Mesendoderm (in vitro differentiated cells): ENCODE measurements around the gene MYBPC3.
A peak's percentile ranks its signal among the peaks of the same experiment; 100 is the strongest.

ENCODE experiments used
- DNase-seq: peaks from one replicate; pipeline ENCODE4 v3.0.0; 2013
- H2AK5ac ChIP-seq: 2 replicates; pipeline ENCODE4 v1.6.1; 2013; ENCODE audit warnings: low read length, inconsistent platforms
- H2BK120ac ChIP-seq: 2 replicates; pipeline ENCODE4 v1.6.1; 2013; ENCODE audit warnings: low read depth, mild to moderate bottlenecking, low read length, moderate library complexity, mixed read lengths
- H2BK15ac ChIP-seq: replicated peaks from 2 replicates; pipeline ENCODE4 v1.6.1; 2013; ENCODE audit warnings: low read depth, mild to moderate bottlenecking, moderate library complexity
- H2BK5ac ChIP-seq: 2 replicates; pipeline ENCODE4 v1.6.1; 2013; ENCODE audit warnings: low read length, inconsistent platforms
- H3K18ac ChIP-seq: 2 replicates; pipeline ENCODE4 v1.6.1; 2013; ENCODE audit warnings: mild to moderate bottlenecking, low read length, mixed read lengths
- H3K23ac ChIP-seq: one replicate; pipeline ENCODE4 v1.6.1; 2013; ENCODE audit warnings: low read length
- H3K27ac ChIP-seq: 2 replicates; pipeline ENCODE4 v1.5.1; 2013; ENCODE audit warnings: low read depth, mild to moderate bottlenecking, inconsistent platforms, low read length, moderate library complexity
- H3K27me3 ChIP-seq: 2 replicates; pipeline ENCODE4 v1.6.1; 2013; ENCODE audit warnings: low read length, control low read depth, mild to moderate bottlenecking, inconsistent platforms; ENCODE audit not compliant: insufficient read depth, poor library complexity
- H3K36me3 ChIP-seq: 2 replicates; pipeline ENCODE4 v1.6.1; 2013; ENCODE audit warnings: low read length, inconsistent platforms; ENCODE audit not compliant: control insufficient read depth, insufficient read depth
- H3K4ac ChIP-seq: one replicate; pipeline ENCODE4 v1.6.1; 2013; ENCODE audit warnings: low read depth, mild to moderate bottlenecking, low read length, moderate library complexity
- H3K4me1 ChIP-seq: 2 replicates; pipeline ENCODE4 v1.6.1; 2013; ENCODE audit warnings: low read depth, low read length, inconsistent platforms; ENCODE audit not compliant: control insufficient read depth
- H3K4me2 ChIP-seq: 2 replicates; pipeline ENCODE4 v1.6.1; 2013; ENCODE audit warnings: low read length
- H3K4me3 ChIP-seq: 2 replicates; pipeline ENCODE4 v1.5.1; 2013; ENCODE audit warnings: mild to moderate bottlenecking, low read length
- H3K56ac ChIP-seq: one replicate; pipeline ENCODE4 v1.6.1; 2013; ENCODE audit warnings: low read length
- H3K79me1 ChIP-seq: 2 replicates; pipeline ENCODE4 v1.6.1; 2013; ENCODE audit warnings: low read length, inconsistent platforms
- H3K79me2 ChIP-seq: 2 replicates; pipeline ENCODE4 v1.6.1; 2013; ENCODE audit warnings: mild to moderate bottlenecking, low read length; ENCODE audit not compliant: control insufficient read depth, insufficient read depth
- H3K9ac ChIP-seq: 2 replicates; pipeline ENCODE4 v1.6.1; 2013; ENCODE audit warnings: low read length, inconsistent platforms
- H4K5ac ChIP-seq: one replicate; pipeline ENCODE4 v1.6.1; 2013; ENCODE audit warnings: low read length
- H4K8ac ChIP-seq: one replicate; pipeline ENCODE4 v1.6.1; 2013; ENCODE audit warnings: low read depth, mild to moderate bottlenecking, control low read depth, low read length, moderate library complexity
- WGBS: extraction: QIAGEN DNeasy Blood & Tissue Kit; methylation state at CpG from one replicate; pipeline ENCODE4 v1.1.7; 2013; ENCODE audit warnings: low lambda C conversion rate, missing lambda C conversion rate; ENCODE audit not compliant: insufficient coverage; ENCODE audit errors: extremely low coverage; 5-methylcytosine and 5-hydroxymethylcytosine counted together

The MYBPC3 gene

DNA sequence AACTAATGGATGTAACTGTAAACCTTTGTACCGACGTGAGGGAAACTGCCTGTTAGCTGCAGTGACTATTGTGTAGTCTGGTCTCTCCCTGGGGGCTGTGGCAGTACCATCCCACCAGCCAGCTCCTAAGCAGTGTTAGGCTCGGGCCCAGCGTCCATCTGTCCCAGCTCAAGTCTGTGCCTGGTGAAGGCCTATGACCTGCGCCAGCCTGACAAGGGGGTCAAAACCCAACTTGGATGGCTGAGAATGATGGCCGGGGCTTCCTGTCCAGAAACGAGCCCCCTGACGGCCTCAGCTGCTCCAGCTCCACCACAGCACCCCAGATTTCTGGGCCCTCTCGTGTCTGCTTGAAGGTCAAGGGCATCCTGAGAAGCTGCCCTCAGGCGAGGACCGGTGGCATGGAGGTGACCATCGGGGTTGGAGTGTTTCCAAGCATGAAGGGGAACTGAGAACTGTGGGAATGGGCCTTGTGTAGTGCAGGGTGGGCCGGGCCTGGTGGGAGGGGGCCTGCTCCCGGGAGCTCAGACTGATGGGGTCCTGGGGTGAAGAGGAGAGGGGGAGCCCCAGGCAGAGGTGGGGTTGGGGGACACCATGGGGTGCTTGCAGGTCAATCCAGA is 40.2 kb upstream of the MYBPC3 start:
- H2AK5ac ChIP-seq = no peak overlapping the region
- no peak for DNase-seq
- H4K8ac ChIP-seq = no peak overlapping the region
- no peak overlapping the region for H3K18ac ChIP-seq
- H2BK15ac ChIP-seq = no peak overlapping the region
- H3K4me3 ChIP-seq = no peak overlapping the region
- H2BK120ac ChIP-seq = no peak overlapping the region
- H3K27me3 ChIP-seq = no peaks in the 10 kb centered on the region
- no peak overlapping the region for H3K27ac ChIP-seq
- H3K9ac ChIP-seq = no peak overlapping the region
- H3K79me2 ChIP-seq = no peaks in the 10 kb centered on the region
- no peak overlapping the region for H3K4me2 ChIP-seq
- H3K79me1 ChIP-seq = no peaks in the 10 kb centered on the region
- H4K5ac ChIP-seq = no peak overlapping the region
- peak overlapping the region; percentile 60 for H3K23ac ChIP-seq
- no peak overlapping the region for H2BK5ac ChIP-seq
- H3K56ac ChIP-seq = peak overlapping the region; percentile 64
- WGBS = no CpG with 5 or more reads among the region's 14 CpGs
- no peaks in the 10 kb centered on the region for H3K36me3 ChIP-seq
- H3K4ac ChIP-seq = no peak overlapping the region
- H3K4me1 ChIP-seq = no peaks in the 10 kb centered on the region

DNA sequence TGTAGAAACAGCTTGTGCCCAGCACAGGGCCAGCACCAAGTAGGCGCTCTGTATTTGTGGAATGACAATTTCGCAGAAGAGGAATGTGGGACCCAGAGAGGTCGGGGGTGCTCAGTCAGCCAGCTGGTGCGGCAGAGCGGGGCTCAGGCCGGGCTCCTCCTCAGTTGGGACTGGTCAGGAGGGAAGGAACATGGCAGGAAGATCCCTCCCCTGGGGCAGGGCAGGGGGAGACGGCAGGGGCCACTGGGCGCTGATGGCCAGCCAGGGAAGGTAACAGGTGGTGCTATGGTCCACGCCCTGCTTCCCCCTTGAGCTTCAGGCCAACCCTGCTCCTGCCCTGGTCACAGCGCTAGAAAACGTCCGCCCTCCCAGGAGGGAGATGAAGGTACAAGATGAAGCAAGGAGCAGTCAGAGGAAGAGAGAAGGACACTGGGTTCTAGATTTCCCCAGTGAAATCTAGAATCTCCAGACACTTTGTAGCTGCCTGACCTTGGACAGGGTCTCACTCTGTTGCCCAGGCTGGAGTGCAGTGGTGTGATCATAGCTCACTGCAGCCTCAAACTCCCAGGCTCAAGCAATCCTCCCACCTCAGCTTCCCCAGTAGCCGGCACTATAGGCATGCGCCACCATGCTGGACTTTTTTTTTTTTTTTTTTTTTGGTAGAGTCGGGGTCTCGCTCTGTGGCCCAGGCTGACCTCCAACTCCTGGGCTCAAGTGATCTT is 39.4 kb upstream of the MYBPC3 start:
- no peak overlapping the region for H3K56ac ChIP-seq
- no peak for DNase-seq
- H3K79me1 ChIP-seq = no peaks in the 10 kb centered on the region
- no peak overlapping the region for H3K4ac ChIP-seq
- H4K8ac ChIP-seq = no peak overlapping the region
- no peaks in the 10 kb centered on the region for H3K27me3 ChIP-seq
- no peak overlapping the region for H2BK5ac ChIP-seq
- no peak overlapping the region for H2BK15ac ChIP-seq
- H3K79me2 ChIP-seq = no peaks in the 10 kb centered on the region
- peak overlapping the region; percentile 60 for H3K23ac ChIP-seq
- H2AK5ac ChIP-seq = no peak overlapping the region
- H2BK120ac ChIP-seq = no peak overlapping the region
- no peaks in the 10 kb centered on the region for H3K36me3 ChIP-seq
- H3K9ac ChIP-seq = no peak overlapping the region
- H3K4me2 ChIP-seq = no peak overlapping the region
- no peak overlapping the region for H3K18ac ChIP-seq
- no CpG with 5 or more reads among the region's 16 CpGs for WGBS
- H3K4me1 ChIP-seq = no peaks in the 10 kb centered on the region
- no peak overlapping the region for H4K5ac ChIP-seq
- no peak overlapping the region for H3K4me3 ChIP-seq
- no peak overlapping the region for H3K27ac ChIP-seq

DNA sequence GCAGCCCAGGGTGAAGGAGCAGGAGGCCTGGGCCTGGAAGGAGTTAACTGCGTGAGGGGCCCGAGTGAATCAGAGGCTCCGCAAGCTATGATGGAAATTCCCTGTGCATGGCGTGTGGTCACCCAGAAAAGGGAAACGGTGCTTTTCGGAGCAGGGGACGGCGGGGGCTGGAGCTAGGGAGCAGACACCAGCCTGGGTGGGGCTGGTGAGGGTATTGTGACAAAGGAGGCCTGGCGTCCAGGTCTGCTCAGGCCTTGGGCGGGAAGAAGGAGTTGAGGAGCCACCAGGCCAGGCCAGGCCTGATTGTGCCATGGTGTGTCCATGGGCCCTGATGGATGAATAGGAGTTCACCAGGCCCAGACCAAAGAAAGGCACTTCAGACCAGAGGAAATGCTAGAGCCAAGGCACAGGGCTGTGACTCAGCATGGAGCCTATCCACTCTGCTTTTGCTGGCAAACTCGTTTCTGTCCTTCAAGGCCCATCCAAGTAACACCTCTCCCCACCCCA is 38.6 kb upstream of the MYBPC3 start:
- no CpG with 5 or more reads among the region's 11 CpGs for WGBS
- Histone ChIP-seq H2AK5ac (no peak overlapping the region), H4K5ac (no peak overlapping the region), H3K27me3 (no peaks in the 10 kb centered on the region), H3K79me2 (no peaks in the 10 kb centered on the region), H3K9ac (no peak overlapping the region), H3K4me1 (no peaks in the 10 kb centered on the region), H3K79me1 (no peaks in the 10 kb centered on the region), H3K4me3 (no peak overlapping the region), H2BK15ac (no peak overlapping the region), H4K8ac (no peak overlapping the region), H2BK5ac (no peak overlapping the region), H3K4ac (no peak overlapping the region), H3K4me2 (no peak overlapping the region), H3K56ac (no peak overlapping the region), H3K18ac (no peak overlapping the region), H3K23ac (no peak overlapping the region), H3K36me3 (no peaks in the 10 kb centered on the region), H2BK120ac (no peak overlapping the region), H3K27ac (no peak overlapping the region)
- DNase-seq = no peak

DNA sequence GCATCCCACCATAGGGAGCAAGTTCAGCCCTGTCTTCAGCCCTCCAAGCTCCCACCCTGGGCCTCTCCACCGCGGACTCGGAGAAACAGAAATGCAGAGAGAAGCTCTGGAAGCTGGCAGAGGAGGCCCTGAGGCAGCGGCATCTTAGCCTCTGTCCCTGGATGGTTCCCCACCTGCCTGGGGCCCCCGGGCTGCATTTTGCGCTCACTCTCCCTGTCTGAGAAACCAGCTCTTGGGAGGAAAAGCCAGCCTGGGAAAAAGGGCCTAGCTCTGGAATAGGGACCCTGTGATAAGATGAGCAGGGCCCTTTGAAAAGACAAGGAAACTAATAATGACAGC is 37.9 kb upstream of the MYBPC3 start:
- H2BK15ac ChIP-seq = no peak overlapping the region
- DNase-seq = no peak
- no peaks in the 10 kb centered on the region for H3K27me3 ChIP-seq
- H4K5ac ChIP-seq = no peak overlapping the region
- H3K56ac ChIP-seq = no peak overlapping the region
- H2BK120ac ChIP-seq = no peak overlapping the region
- no peak overlapping the region for H3K9ac ChIP-seq
- no peaks in the 10 kb centered on the region for H3K79me1 ChIP-seq
- H3K4me2 ChIP-seq = no peak overlapping the region
- no peak overlapping the region for H3K4me3 ChIP-seq
- H3K4me1 ChIP-seq = no peaks in the 10 kb centered on the region
- no peak overlapping the region for H2BK5ac ChIP-seq
- H3K18ac ChIP-seq = no peak overlapping the region
- H4K8ac ChIP-seq = no peak overlapping the region
- no peak overlapping the region for H3K4ac ChIP-seq
- no peaks in the 10 kb centered on the region for H3K36me3 ChIP-seq
- H3K23ac ChIP-seq = no peak overlapping the region
- no CpG with 5 or more reads among the region's 6 CpGs for WGBS
- H3K27ac ChIP-seq = no peak overlapping the region
- H3K79me2 ChIP-seq = no peaks in the 10 kb centered on the region
- no peak overlapping the region for H2AK5ac ChIP-seq

- Histone ChIP-seq H3K79me2 (no peaks in the 10 kb centered on the region), H3K56ac (no peak overlapping the region), H3K36me3 (no peaks in the 10 kb centered on the region), H3K4me3 (no peak overlapping the region), H3K4ac (no peak overlapping the region), H2BK5ac (no peak overlapping the region), H3K27ac (no peak overlapping the region), H2BK15ac (no peak overlapping the region), H3K18ac (no peak overlapping the region), H2AK5ac (no peak overlapping the region), H2BK120ac (no peak overlapping the region), H3K4me2 (no peak overlapping the region), H3K79me1 (no peaks in the 10 kb centered on the region), H4K5ac (no peak overlapping the region), H4K8ac (no peak overlapping the region), H3K23ac (no peak overlapping the region), H3K27me3 (no peaks in the 10 kb centered on the region), H3K9ac (no peak overlapping the region), H3K4me1 (no peaks in the 10 kb centered on the region)
- DNase-seq = no peak
- WGBS = no CpG with 5 or more reads among the region's 17 CpGs
Measured at GRCh38 chr11:47389577-47390421, 37.3 kb upstream of the MYBPC3 start.
